Measurements from ENCODE around the gene SLC11A2. TPM values are rescaled to one million over a fixed set of nuclear protein-coding genes. Genes with fewer than 3 reads are reported as not detected.

The SLC11A2 gene
- total and polyA plus RNA-seq, 2 of the 13 experiments (the other 11 are each of a cell fraction or from before 2014, with no cell fraction given), result 71.7 to 77.0 TPM

- POLR2A ChIA-PET, result no interaction called here
- peaks cover 10 to 50% of the 10 kb centered on the region in 2 experiments for H3K36me3 ChIP-seq (replicated peaks in 1 of 2; ENCODE audit: control insufficient read depth in 1 of 2, insufficient read depth in 2 of 2, low read length in 2 of 2)
- no peaks in the 10 kb centered on the region for H3K27me3 ChIP-seq (ENCODE audit: control insufficient read depth in 1 of 2, insufficient read depth in 2 of 2, low read length in 2 of 2)
- DNase-seq (ENCODE audit: low spot score) (no peak), ATAC-seq (no peak), FAIRE-seq (no peak)
- H3K9me3 ChIP-seq (ENCODE audit: low read length), result no peaks in the 10 kb centered on the region
- no TSS peak for BruUV-seq (replicated peaks)
- CTCF ChIA-PET (ENCODE audit: low intra/inter-chr PET ratio, low total read pairs), result no interaction called here
- no peak overlapping the region for H3K4me2 ChIP-seq (ENCODE audit: low read depth, low read length)
- H3K79me2 ChIP-seq (ENCODE audit: insufficient read depth, low read length), result no peaks in the 10 kb centered on the region
- intact Hi-C loops (cut with micrococcal nuclease; ENCODE audit: unreplicated experiment), result no loop called here
- H3K4me1 ChIP-seq (ENCODE audit: insufficient read depth, low read length), result no peaks in the 10 kb centered on the region
- WGBS (ENCODE audit: low lambda C conversion rate), result 100% methylated on average over 1 of the region's 1 CpG
- no peak overlapping the region for H3K9ac ChIP-seq (ENCODE audit: insufficient read depth, low read depth, low read length)
- no peak overlapping the region for H3K27ac ChIP-seq (ENCODE audit: extremely low read length, insufficient read depth, low read length)
- in situ Hi-C loops (cut with HindIII; ENCODE audit: extremely low pct_ligation_motif_present, low pct_unique_long_range_greater_than_20kb), result no loop called here
- no peak overlapping the region for H2AFZ ChIP-seq (ENCODE audit: low read length)
- H3K4me3 ChIP-seq (replicated peaks in 1 of 3; ENCODE audit: insufficient read depth in 1 of 3, low read depth in 2 of 3, low read length in 3 of 3), result no peak overlapping the region
- H4K20me1 ChIP-seq (ENCODE audit: insufficient read depth, low read length), result no peaks in the 10 kb centered on the region
- TF ChIP-seq ZSCAN12 (CRISPR knock-in tag; IDR thresholded peaks at IDR 0.05) (no peak), GTF2F1 (IDR thresholded peaks at IDR 0.05; ENCODE audit: low read length) (no peak), CEBPB (IDR thresholded peaks at IDR 0.05; ENCODE audit: borderline replicate concordance, low read depth, low read length) (no peak), ZNF407 (CRISPR knock-in tag; IDR thresholded peaks at IDR 0.05; ENCODE audit: not compliant biosample characterization) (no peak), TCF12 (IDR thresholded peaks at IDR 0.05) (no peak), TCF12 (CRISPR knock-in tag; IDR thresholded peaks at IDR 0.05) (no peak), CSRNP2 (CRISPR knock-in tag; conservative IDR thresholded peaks at IDR 0.05; ENCODE audit: low read depth) (no peak), SOX6 (IDR thresholded peaks at IDR 0.05) (no peak), SOX6 (CRISPR knock-in tag; IDR thresholded peaks at IDR 0.05) (no peak), MYPOP (CRISPR knock-in tag; IDR thresholded peaks at IDR 0.05) (no peak), ZBTB20 (CRISPR knock-in tag; IDR thresholded peaks at IDR 0.05; ENCODE audit: borderline replicate concordance, low read depth) (no peak), PHF20 (CRISPR knock-in tag; IDR thresholded peaks at IDR 0.05) (no peak), ZNF382 (CRISPR knock-in tag; IDR thresholded peaks at IDR 0.05; ENCODE audit: borderline replicate concordance) (no peak), ZNF20 (CRISPR knock-in tag; IDR thresholded peaks at IDR 0.05) (no peak)
Observed at GRCh38 chr12:51001799-51002198, 24.4 kb downstream of the SLC11A2 start.

Measured in HepG2 (cell line).